H9 (cell line): Measurements from ENCODE around the gene GALNT9. TPM values are rescaled to one million over a fixed set of nuclear protein-coding genes. Genes with fewer than 3 reads are reported as not detected.
A peak's percentile ranks its signal among the peaks of the same experiment; 100 is the strongest.

Experiments used
- DNase-seq: peaks from one replicate; pipeline ENCODE4 v3.0.0-alpha.2; 2017
- H2AFZ ChIP-seq: one replicate; pipeline ENCODE4 v1.6.1; 2013; ENCODE audit warnings: mild to moderate bottlenecking, low read length, control low read depth, moderate library complexity
- H2AK5ac ChIP-seq: 2 replicates; pipeline ENCODE4 v1.6.1; 2013; ENCODE audit warnings: low read length, control low read depth, mixed read lengths; ENCODE audit not compliant: insufficient read length
- H2BK120ac ChIP-seq: one replicate; pipeline ENCODE4 v1.6.1; 2013; ENCODE audit warnings: low read depth, mild to moderate bottlenecking, low read length, control low read depth, inconsistent platforms; ENCODE audit not compliant: poor library complexity, severe bottlenecking
- H2BK12ac ChIP-seq: 2 replicates; pipeline ENCODE4 v1.6.1; 2013; ENCODE audit warnings: low read length, control low read depth, mixed read lengths, low read depth; ENCODE audit not compliant: insufficient read length
- H2BK15ac ChIP-seq: 2 replicates; pipeline ENCODE4 v1.6.1; 2013; ENCODE audit warnings: low read depth, low read length, control low read depth
- H2BK20ac ChIP-seq: one replicate; pipeline ENCODE4 v1.6.1; 2013; ENCODE audit warnings: low read depth, mild to moderate bottlenecking, low read length, control low read depth, inconsistent platforms; ENCODE audit not compliant: poor library complexity, severe bottlenecking
- H2BK5ac ChIP-seq: 2 replicates; pipeline ENCODE4 v1.6.1; 2013; ENCODE audit warnings: low read length, control low read depth, mixed read lengths; ENCODE audit not compliant: insufficient read length
- H3K14ac ChIP-seq: 2 replicates; pipeline ENCODE4 v1.6.1; 2013; ENCODE audit warnings: low read length, control low read depth; ENCODE audit not compliant: insufficient read depth
- H3K18ac ChIP-seq: 2 replicates; pipeline ENCODE4 v1.6.1; 2013; ENCODE audit warnings: low read depth, mild to moderate bottlenecking, mixed read lengths, low read length, control low read depth; ENCODE audit not compliant: insufficient read length
- H3K23ac ChIP-seq: 2 replicates; pipeline ENCODE4 v1.6.1; 2013; ENCODE audit warnings: low read length, control low read depth, mixed read lengths, low read depth; ENCODE audit not compliant: insufficient read length
- H3K23me2 ChIP-seq: 2 replicates; pipeline ENCODE4 v1.6.1; 2013; ENCODE audit warnings: low read depth, mild to moderate bottlenecking, mixed read lengths, low read length, control low read depth; ENCODE audit not compliant: insufficient read length, poor library complexity, severe bottlenecking
- H3K27ac ChIP-seq: 2 replicates; pipeline ENCODE4 v1.5.1; 2013; ENCODE audit warnings: low read length, control low read depth, mixed read lengths, low read depth; ENCODE audit not compliant: insufficient read length
- H3K27me3 ChIP-seq: 2 replicates; pipeline ENCODE4 v1.6.1; 2013; ENCODE audit warnings: low read length, control low read depth, inconsistent platforms; ENCODE audit not compliant: insufficient read depth
- H3K4ac ChIP-seq: 2 replicates; pipeline ENCODE4 v1.6.1; 2013; ENCODE audit warnings: low read depth, mild to moderate bottlenecking, control low read depth, inconsistent platforms, low read length, moderate library complexity
- H3K4me1 ChIP-seq: 2 replicates; pipeline ENCODE4 v1.6.1; 2013; ENCODE audit warnings: low read length, control low read depth, inconsistent platforms; ENCODE audit not compliant: insufficient read depth
- H3K4me2 ChIP-seq: 2 replicates; pipeline ENCODE4 v1.6.1; 2013; ENCODE audit warnings: low read length, control low read depth, mixed read lengths; ENCODE audit not compliant: insufficient read length, insufficient read depth
- H3K56ac ChIP-seq: 2 replicates; pipeline ENCODE4 v1.6.1; 2013; ENCODE audit warnings: low read depth, mild to moderate bottlenecking, mixed read lengths, low read length, control low read depth; ENCODE audit not compliant: insufficient read length
- H3K79me1 ChIP-seq: 2 replicates; pipeline ENCODE4 v1.6.1; 2013; ENCODE audit warnings: low read depth, mild to moderate bottlenecking, moderate library complexity, low read length, control low read depth, inconsistent platforms; ENCODE audit not compliant: insufficient read depth, poor library complexity, severe bottlenecking
- H3K79me2 ChIP-seq: 2 replicates; pipeline ENCODE4 v1.6.1; 2013; ENCODE audit warnings: low read length, control low read depth, inconsistent platforms; ENCODE audit not compliant: insufficient read depth
- H3K9ac ChIP-seq: 2 replicates; pipeline ENCODE4 v1.6.1; 2013; ENCODE audit warnings: low read length, control low read depth, mixed read lengths; ENCODE audit not compliant: insufficient read length; ENCODE audit errors: extremely low read depth
- H3K9me3 ChIP-seq: one replicate; pipeline ENCODE4 v1.6.1; 2013; ENCODE audit warnings: low read depth, low read length, inconsistent platforms; ENCODE audit not compliant: control insufficient read depth
- H3T11ph ChIP-seq: one replicate; pipeline ENCODE4 v1.6.1; 2013; ENCODE audit warnings: mild to moderate bottlenecking, low read length, control low read depth, inconsistent platforms
- H4K20me1 ChIP-seq: one replicate; pipeline ENCODE4 v1.6.1; 2013; ENCODE audit not compliant: control insufficient read depth, insufficient read length, insufficient read depth
- H4K5ac ChIP-seq: 2 replicates; pipeline ENCODE4 v1.6.1; 2013; ENCODE audit warnings: low read depth, mild to moderate bottlenecking, mixed read lengths, low read length, control low read depth; ENCODE audit not compliant: insufficient read length
- H4K8ac ChIP-seq: replicated peaks from 2 replicates; pipeline ENCODE4 v1.6.1; 2013; ENCODE audit warnings: low read length, control low read depth, mixed read lengths, low read depth; ENCODE audit not compliant: insufficient read length
- H4K91ac ChIP-seq: 2 replicates; pipeline ENCODE4 v1.6.1; 2013; ENCODE audit warnings: low read depth, mild to moderate bottlenecking, moderate library complexity, mixed read lengths, low read length, control low read depth; ENCODE audit not compliant: insufficient read length
- H3K27ac Mint-ChIP-seq, 3 experiments: 2 replicates in 2 of 3; 3 replicates in 1 of 3; pipeline ENCODE4 v1.8.0; 2020 to 2021; ENCODE audit warnings: mixed read lengths in 3 of 3, mild to moderate bottlenecking in 1 of 3, moderate library complexity in 1 of 3
- H3K27me3 Mint-ChIP-seq: 2 replicates; pipeline ENCODE4 v1.8.0; 2021; ENCODE audit warnings: low read depth, mild to moderate bottlenecking, moderate library complexity, mixed read lengths
- H3K36me3 Mint-ChIP-seq, 3 experiments: 2 replicates in 2 of 3; 3 replicates in 1 of 3; pipeline ENCODE4 v1.8.0; 2020 to 2021; ENCODE audit warnings: low read depth in 3 of 3, mixed read lengths in 3 of 3; ENCODE audit not compliant: insufficient read depth in 1 of 3
- H3K4me1 Mint-ChIP-seq, 2 experiments: 2 replicates each; pipeline ENCODE4 v1.8.0; 2020; ENCODE audit warnings: mixed read lengths in 2 of 2
- H3K4me3 Mint-ChIP-seq, 2 experiments: 2 replicates in 1 of 2; 3 replicates in 1 of 2; pipeline ENCODE4 v1.8.0; 2020 to 2021; ENCODE audit warnings: mild to moderate bottlenecking in 2 of 2, mixed read lengths in 2 of 2, moderate library complexity in 1 of 2
- H3K9me3 Mint-ChIP-seq, 2 experiments: 2 replicates in 1 of 2; 3 replicates in 1 of 2; pipeline ENCODE4 v1.8.0; 2020; ENCODE audit warnings: mild to moderate bottlenecking in 2 of 2, mixed read lengths in 2 of 2, moderate library complexity in 1 of 2
- WGBS: extraction: QIAGEN DNeasy Blood & Tissue Kit; methylation state at CpG from one replicate; pipeline ENCODE4 v1.1.7; 2013; ENCODE audit warnings: missing lambda C conversion rate, low lambda C conversion rate, mixed read lengths; ENCODE audit not compliant: insufficient read length; ENCODE audit errors: extremely low coverage; 5-methylcytosine and 5-hydroxymethylcytosine counted together
- total RNA-seq: library from RNA; stranded (reverse); gene quantifications from 2 replicates; pipeline ENCODE4 v1.2.1, GENCODE V29; 2021
- TF ChIP-seq, protein P1 (sequence below): fragments of 200-600 bp; sonication (generic); conservative IDR thresholded peaks from 3 replicates; pipeline ENCODE4 v1.8.0; 2021; ENCODE audit warnings: antibody characterized with exemption, mild to moderate bottlenecking

The GALNT9 gene
- total RNA-seq, 1 experiment from 2014 or later: 0.35 TPM

GRCh38 chr12:132188916-132189325, 140.5 kb downstream of the GALNT9 start:
- H3K9me3 Mint-ChIP-seq: peaks cover 10 to 18% of the 10 kb centered on the region in 2 experiments
- WGBS: no CpG with 5 or more reads among the region's 20 CpGs
- Histone ChIP-seq H3K79me2 (no peaks in the 10 kb centered on the region), H2AFZ (no peak overlapping the region), H2BK120ac (no peak overlapping the region), H4K5ac (no peak overlapping the region), H2BK15ac (no peak overlapping the region), H3K56ac (no peak overlapping the region), H3T11ph (no peak overlapping the region), H2BK12ac (no peak overlapping the region), H3K4ac (no peak overlapping the region), H4K20me1 (no peaks in the 10 kb centered on the region), H3K27me3 (peaks cover 8% of the 10 kb centered on the region; the same call in 1 of the 2 replicates), H3K27ac (no peak overlapping the region), H3K4me2 (peak overlapping the region; percentile 84), H2BK20ac (no peak overlapping the region), H2AK5ac (no peak overlapping the region), H3K79me1 (no peaks in the 10 kb centered on the region), H3K18ac (no peak overlapping the region), H3K9me3 (peaks cover 5% of the 10 kb centered on the region), H3K4me1 (no peaks in the 10 kb centered on the region), H3K14ac (no peak overlapping the region), H2BK5ac (no peak overlapping the region), H3K9ac (no peak overlapping the region), H4K8ac (no peak overlapping the region), H3K23ac (no peak overlapping the region), H3K23me2 (peaks cover 11% of the 10 kb centered on the region), H4K91ac (no peak overlapping the region)
- peaks cover 9 to 11% of the 10 kb centered on the region in 2 experiments for H3K4me1 Mint-ChIP-seq
- TF ChIP-seq, protein P1, sequence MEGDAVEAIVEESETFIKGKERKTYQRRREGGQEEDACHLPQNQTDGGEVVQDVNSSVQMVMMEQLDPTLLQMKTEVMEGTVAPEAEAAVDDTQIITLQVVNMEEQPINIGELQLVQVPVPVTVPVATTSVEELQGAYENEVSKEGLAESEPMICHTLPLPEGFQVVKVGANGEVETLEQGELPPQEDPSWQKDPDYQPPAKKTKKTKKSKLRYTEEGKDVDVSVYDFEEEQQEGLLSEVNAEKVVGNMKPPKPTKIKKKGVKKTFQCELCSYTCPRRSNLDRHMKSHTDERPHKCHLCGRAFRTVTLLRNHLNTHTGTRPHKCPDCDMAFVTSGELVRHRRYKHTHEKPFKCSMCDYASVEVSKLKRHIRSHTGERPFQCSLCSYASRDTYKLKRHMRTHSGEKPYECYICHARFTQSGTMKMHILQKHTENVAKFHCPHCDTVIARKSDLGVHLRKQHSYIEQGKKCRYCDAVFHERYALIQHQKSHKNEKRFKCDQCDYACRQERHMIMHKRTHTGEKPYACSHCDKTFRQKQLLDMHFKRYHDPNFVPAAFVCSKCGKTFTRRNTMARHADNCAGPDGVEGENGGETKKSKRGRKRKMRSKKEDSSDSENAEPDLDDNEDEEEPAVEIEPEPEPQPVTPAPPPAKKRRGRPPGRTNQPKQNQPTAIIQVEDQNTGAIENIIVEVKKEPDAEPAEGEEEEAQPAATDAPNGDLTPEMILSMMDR: no peak
- H3K36me3 Mint-ChIP-seq: peaks cover 4 to 8% (median 5%) of the 10 kb centered on the region in 3 experiments; a peak in 4 of 7 replicates
- H3K27me3 Mint-ChIP-seq: peaks cover 96% of the 10 kb centered on the region
- no peak for DNase-seq
- H3K4me3 Mint-ChIP-seq: peak overlapping the region; percentile 68 to 79
- H3K27ac Mint-ChIP-seq: no peak overlapping the region
